Measurements from ENCODE around the gene CD300E. TPM values are rescaled to one million over a fixed set of nuclear protein-coding genes. Genes with fewer than 3 reads are reported as not detected.
A peak's percentile ranks its signal among the peaks of the same experiment; 100 is the strongest.
"Not testable (repeated sequence)": the region's sequence is repeated elsewhere in the genome, so short reads cannot be mapped to it uniquely, and the experiment has no call there.

Gene CD300E
- total RNA-seq, 2 donors from 2014 or later = 0.65 to 1.4 TPM

GRCh38 chr17:74573635-74574034, 49.9 kb downstream of the CD300E start:
- ATAC-seq; DNase-seq; intact Hi-C loops (cut with DNase I): not testable (repeated sequence)

DNA sequence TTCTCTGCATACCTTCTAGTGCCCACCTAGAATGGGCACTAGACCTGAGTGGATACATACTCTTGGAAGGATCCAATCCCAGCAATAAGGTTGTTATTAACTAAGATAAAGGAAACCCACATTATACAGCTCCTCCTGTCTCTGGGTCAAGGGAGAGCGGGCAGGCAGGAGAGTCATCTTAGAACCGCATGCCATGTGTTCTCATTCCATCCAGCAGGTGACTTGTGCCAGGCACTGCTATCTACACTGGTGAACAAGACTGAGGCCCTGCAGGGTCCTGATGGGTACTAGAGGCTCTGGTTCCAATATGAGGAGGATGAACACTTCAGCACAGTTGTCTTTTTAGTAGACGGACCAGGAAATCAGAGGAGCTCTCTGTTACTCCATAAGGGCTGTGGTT, 50.4 kb downstream of the CD300E start:
- DNase-seq (no peak), ATAC-seq (no peak)

GRCh38 chr17:74571621-74572270, 51.8 kb downstream of the CD300E start:
- ATAC-seq = no peak
- intact Hi-C loops (cut with DNase I) = no loop called here
- no peak for DNase-seq

More for the DNA sequence above, 50.4 kb downstream of the CD300E start:
- intact Hi-C loops (cut with DNase I) = no loop called here

DNA sequence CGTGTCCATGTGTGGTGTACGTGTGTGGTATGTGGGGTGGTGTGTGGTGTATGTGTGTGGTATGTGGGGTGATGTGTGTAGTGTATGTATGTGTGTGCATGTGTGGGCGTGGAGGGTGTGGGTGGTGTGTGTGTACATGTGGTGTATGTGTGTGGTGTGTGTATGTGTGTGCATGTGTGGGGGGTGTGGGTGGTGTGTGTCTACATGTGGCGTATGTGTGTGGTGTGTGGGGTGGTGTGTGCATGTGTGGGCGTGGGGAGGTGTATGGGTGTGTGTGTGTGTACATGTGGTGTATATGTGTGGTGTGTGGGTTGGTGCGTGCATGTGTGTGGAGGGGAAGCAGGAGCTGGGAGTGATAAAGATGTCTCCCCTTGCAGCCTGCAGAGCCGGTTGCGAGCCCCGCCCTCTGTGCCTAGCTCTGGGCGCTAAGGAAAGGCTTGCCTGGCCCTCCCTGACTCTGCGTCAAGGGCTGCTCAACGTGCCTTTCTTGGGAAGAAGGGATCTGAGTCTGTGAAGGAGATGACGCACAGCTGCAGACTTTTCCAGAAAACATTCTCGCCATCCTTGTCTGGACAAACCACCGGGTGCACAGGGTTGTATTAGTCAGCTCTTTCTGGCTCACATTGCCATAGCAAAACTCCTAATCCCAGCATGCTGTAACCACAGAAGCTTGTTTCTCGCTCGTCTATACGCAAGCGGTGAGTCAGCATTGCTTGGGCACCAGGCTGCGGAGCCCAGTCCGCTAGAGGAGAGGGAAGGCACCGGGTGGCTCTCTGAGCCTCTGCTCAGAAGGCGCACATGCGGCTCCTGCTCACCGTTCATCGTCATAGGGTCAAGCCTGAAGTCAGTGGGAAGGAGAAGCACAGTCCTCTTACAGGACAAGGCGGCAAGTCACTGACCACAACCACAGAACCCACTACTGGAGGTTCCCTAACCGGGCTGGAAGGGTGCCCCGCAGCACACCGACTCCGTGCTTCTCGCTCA, 54.2 kb downstream of the CD300E start:
- peak; percentile 74 for DNase-seq
- intact Hi-C loops (cut with DNase I) = no loop called here

GRCh38 chr17:74568106-74568873, 55.2 kb downstream of the CD300E start:
- no peak for DNase-seq
- ATAC-seq = no peak
- intact Hi-C loops (cut with DNase I) = no loop called here

More for the DNA sequence above, 54.2 kb downstream of the CD300E start:
- peak; percentile 81 to 93 for ATAC-seq

- intact Hi-C loops (cut with DNase I) = no loop called here
- DNase-seq (no peak), ATAC-seq (peak in 1 of 2 donors; percentile 20)
These were observed 56.1 kb downstream of the CD300E start, which contains the start of gene CD300H for GRCh38 chr17:74567397-74567796. TSS of gene CD300H (minus strand) at chr17:74567509.

DNA sequence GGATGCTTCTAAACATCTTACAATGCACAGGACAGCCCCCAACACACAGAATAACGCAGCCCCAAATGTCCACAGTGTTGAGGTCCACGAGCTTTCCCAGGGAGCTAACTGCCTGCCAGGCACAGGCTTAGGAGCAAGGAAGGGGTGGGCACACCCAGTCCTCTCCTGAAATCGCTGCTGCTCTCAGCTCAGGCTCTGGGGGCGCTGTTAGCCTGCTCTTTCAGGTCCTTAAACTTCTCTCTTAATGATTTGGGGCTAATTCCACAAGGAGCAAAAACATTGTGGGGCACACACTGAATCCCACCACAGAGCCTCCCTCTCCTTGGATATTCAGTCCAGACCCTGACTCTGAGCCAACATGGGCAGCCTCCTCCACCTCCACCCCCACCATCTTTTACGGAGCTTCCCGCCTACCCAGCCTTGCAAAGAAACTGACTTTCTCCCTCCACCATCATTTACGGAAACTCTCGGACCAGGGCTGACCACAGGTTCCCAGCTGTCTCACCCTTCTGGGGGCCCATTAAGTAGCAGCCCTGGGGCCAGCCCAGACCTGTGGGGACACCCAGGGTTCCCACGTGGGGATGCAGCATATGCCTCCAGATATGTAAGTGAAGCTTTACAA, 57.3 kb downstream of the CD300E start:
- intact Hi-C loops (cut with DNase I) = no loop called here
- ATAC-seq = peak in 1 of 2 donors; percentile 14
- DNase-seq = peak; percentile 45

DNA sequence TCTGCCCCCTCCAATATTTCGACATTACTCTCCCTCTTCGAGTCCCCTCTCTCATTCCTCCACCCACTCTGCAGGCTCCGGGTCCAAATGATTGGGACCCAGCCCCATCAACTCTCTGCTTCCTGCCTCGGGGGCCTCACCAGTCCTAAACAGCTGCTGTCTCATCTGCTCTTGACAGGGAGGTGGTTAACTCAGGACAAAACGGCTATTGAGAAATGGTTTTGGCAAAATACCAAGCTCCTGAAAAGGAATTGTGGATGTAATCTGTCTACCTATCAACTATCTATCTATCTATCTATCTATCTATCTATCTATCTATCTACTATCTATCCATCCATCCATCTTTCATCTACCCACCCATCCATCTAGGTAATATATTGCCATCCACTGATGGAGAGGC, 58.4 kb downstream of the CD300E start:
- ATAC-seq (no peak), DNase-seq (no peak)
- intact Hi-C loops (cut with DNase I) = no loop called here

DNA sequence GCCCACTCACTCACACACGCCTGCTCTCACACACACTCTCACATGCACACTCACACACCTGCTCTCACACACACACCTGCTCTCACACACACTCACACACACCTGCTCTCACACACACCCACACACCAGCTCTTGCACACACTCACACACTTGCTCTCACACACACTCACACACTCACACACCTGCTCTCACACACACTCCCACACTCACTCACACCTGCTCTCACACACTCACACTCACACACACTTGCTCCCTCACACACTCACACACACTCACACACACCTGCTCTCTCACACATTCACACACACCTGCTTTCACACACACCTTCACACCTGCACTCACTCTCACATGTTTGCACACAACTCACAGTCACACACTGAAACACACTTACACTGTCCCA, 60.2 kb downstream of the CD300E start:
- no peak for ATAC-seq

GRCh38 chr17:74561586-74561985, 62.0 kb downstream of the CD300E start:
- DNase-seq (no peak), ATAC-seq (no peak)
- intact Hi-C loops (cut with DNase I) = no loop called here

More for the DNA sequence above, 60.2 kb downstream of the CD300E start:
- intact Hi-C loops (cut with DNase I) = no loop called here
- no peak for DNase-seq

Other genes with a start within 250 kb of the CD300E start
- gene GPRC5C, start 191.7 kb downstream of the CD300E start, total RNA-seq = 10 to 100 TPM; 24.2 to 25.9 TPM
- gene CD300A, start 157.1 kb downstream of the CD300E start, total RNA-seq = 1 to 10 TPM; 2.9 to 5.7 TPM
- gene CD300LB, start 92.3 kb downstream of the CD300E start, total RNA-seq = under 1 TPM; 0.29 to 0.32 TPM
- 1 to 10 TPM; 1.6 to 2.1 TPM for gene CD300C, start 77.6 kb downstream of the CD300E start, total RNA-seq
- not detected for gene CD300H, start 56.2 kb downstream of the CD300E start, total RNA-seq
- gene CD300LD, start 31.5 kb downstream of the CD300E start, total RNA-seq = not detected
- under 1 TPM; 0.41 to 0.44 TPM for gene CD300LF, start 89.2 kb upstream of the CD300E start, total RNA-seq
- 1 to 10 TPM in 1 of 2 donors, under 1 TPM in 1; 0.58 to 3.2 TPM for gene RAB37, start 113.5 kb upstream of the CD300E start, total RNA-seq
- 10 to 100 TPM; 15.1 to 18.5 TPM for gene NHERF1, start 124.9 kb upstream of the CD300E start, total RNA-seq
- 10 to 100 TPM; 23.7 to 34.7 TPM for gene NAT9, start 152.6 kb upstream of the CD300E start, total RNA-seq
- 10 to 100 TPM; 25.2 to 38.8 TPM for gene GRIN2C, start 236.1 kb upstream of the CD300E start, total RNA-seq
- 1 to 10 TPM; 6.6 to 8.1 TPM for gene FDXR, start 249.3 kb upstream of the CD300E start, total RNA-seq

Data from left cardiac atrium (tissue), 4 donors.